GM03348 (cell line): ENCODE results near the gene LIG1.
A peak's percentile ranks its signal among the peaks of the same experiment; 100 is the strongest.

Source experiments
- DNase-seq: peaks from one replicate; pipeline ENCODE4 v3.0.0; 2012; ENCODE audit warnings: low spot score

Gene LIG1

GRCh38 chr19:48169939-48170803 lies at the start of gene LIG1, which contains the start of gene ZSWIM9:
LIG1 (minus strand) TSS chr19:48170344; CDS start chr19:48165566, 4,778 bp downstream.
ZSWIM9 (plus strand) TSS chr19:48170680; CDS start chr19:48171803, 1,123 bp downstream.
- peak; percentile 96 for DNase-seq

- no peak for DNase-seq
These were observed 48.9 kb upstream of the LIG1 start for GRCh38 chr19:48218997-48219396.

GRCh38 chr19:48216933-48217332 lies 46.8 kb upstream of the LIG1 start:
- no peak for DNase-seq

GRCh38 chr19:48213959-48214358 lies 43.8 kb upstream of the LIG1 start:
- DNase-seq: no peak

DNA sequence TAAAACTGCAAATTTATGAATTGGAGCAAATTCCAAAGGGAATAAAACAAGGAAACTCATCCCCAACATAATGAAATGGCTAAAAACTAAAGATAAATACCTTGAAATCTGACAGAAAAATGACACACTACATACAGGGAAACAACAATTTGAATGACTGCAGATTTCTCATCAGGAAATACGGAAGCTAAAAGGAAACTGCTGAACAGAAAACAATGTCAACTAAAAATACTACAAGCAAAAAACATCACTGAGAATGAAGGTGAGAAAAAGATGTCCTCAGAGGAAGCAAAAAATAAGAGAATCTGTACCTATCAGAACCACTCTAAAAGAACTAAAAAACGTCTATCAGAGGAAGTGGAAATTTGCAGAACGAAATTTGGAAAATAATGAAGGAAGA lies 39.9 kb upstream of the LIG1 start:
- DNase-seq: no peak

GRCh38 chr19:48206397-48207093 lies 36.4 kb upstream of the LIG1 start:
- DNase-seq: no peak

GRCh38 chr19:48203794-48204628 lies 33.9 kb upstream of the LIG1 start:
- peak; percentile 96 for DNase-seq

DNA sequence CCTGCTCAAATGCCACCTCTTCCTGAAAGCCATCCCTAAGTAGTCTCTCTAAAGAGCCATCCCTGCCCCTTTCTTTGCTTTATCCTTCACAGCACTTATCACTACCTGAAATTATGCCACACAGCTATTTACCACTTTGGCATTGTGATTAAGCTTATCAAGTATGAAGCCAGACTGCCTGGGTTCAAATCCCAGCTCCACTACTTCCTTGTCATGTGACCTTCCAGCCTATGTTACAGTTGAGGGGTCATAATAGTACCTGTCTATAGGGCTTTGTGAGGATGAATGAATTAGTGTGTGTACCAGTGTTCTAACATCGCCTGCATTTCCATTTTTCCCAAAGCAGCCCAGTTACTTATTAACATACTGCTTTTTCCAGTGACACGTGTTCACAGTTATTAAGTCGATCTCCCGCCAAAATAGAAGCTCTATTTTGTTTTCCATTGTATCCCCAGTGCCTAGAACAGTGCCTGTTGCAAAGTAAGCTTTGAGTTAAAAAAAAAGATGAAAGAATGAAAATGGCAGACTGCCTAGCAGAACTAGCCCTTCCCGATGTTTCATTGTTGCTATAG lies 33.2 kb upstream of the LIG1 start:
- DNase-seq: no peak

DNA sequence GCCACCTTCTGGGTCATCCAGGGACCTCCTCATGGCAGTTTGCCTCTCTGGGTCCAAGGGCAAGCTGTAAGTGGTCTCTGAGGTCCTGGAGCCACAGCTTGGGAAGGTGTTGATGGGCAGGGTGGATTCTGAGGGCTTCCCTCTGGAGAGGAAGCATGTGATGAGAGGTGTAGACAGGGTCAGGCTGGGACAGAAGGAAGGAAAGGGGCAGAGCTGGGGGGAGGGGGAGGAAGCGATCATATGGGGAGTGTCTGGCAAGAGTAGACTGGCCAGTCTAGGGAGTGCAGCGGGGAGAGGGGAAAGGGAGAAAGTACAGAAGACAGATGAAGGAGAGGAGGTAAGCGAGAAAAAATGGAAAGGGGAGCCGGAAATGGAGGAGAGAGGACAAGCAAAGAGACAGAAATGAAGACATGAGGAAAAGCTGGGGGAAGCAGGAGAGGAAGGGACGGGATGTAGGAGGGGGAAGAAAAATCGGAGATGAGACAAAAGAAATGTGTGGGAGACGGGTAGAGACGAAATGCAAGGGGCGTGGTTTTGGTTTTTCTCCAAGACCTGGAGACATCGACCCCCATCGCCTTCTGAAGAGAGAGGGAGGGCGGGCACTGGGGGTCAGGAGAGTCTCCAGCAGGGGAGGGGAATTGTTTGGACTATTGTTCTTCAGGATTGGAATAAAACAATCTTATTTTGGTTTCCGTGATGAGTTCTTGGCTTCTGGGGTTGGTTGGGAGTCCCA lies 27.0 kb upstream of the LIG1 start:
- no peak for DNase-seq

- DNase-seq: no peak
These were observed 26.2 kb upstream of the LIG1 start for GRCh38 chr19:48196321-48196763.

GRCh38 chr19:48194844-48195830 lies 25.0 kb upstream of the LIG1 start:
- DNase-seq: no peak

GRCh38 chr19:48194041-48194843 lies 24.1 kb upstream of the LIG1 start:
- DNase-seq: peak; percentile 32

- no peak for DNase-seq
These were observed 22.6 kb upstream of the LIG1 start for GRCh38 chr19:48192750-48193149.

DNA sequence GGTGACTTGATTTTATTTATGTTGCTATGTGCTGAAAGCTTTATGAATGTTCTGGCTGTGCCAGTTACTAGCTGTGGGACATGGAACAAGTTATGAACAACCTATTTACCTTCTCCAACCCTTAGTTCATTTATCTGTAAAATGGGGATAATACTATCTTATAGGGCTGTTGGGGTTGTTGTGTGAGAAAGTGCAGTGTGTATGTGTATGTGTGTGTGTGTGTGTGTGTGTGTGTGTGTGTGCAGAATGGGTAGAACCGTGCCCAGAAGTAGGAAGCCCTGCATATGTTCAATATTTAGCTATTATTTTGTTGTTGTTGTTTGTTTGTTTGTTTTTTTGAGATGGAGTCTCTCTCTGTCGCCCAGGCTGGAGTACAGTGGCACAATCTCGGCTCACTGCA lies 20.7 kb upstream of the LIG1 start:
- no peak for DNase-seq

- DNase-seq: peak; percentile 35
These were observed 20.2 kb upstream of the LIG1 start for GRCh38 chr19:48190288-48190884.

DNA sequence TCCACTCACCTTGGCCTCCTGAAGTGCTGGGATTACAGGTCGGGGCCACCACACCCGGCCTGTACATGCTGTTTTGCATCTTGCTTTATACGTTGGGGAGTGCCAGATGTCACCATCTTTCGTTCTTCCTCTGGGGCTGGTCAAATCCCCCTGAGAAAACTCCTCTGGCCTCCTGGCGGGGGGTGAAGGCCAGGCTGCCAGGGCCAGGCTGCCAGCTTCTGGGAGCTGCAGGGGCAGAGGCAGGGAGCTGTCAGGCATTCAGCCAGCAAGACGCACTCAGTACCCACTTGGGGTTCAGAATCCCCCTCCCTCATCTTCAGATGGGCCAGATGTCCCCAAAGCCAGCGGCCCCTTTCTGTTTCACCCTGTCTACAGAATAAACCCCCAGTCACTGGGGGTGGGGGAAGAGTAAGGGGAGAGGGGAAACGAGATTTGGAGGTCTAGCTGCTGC lies 16.4 kb upstream of the LIG1 start:
- DNase-seq: no peak

GRCh38 chr19:48186015-48186414 lies 15.9 kb upstream of the LIG1 start:
- DNase-seq: no peak

DNA sequence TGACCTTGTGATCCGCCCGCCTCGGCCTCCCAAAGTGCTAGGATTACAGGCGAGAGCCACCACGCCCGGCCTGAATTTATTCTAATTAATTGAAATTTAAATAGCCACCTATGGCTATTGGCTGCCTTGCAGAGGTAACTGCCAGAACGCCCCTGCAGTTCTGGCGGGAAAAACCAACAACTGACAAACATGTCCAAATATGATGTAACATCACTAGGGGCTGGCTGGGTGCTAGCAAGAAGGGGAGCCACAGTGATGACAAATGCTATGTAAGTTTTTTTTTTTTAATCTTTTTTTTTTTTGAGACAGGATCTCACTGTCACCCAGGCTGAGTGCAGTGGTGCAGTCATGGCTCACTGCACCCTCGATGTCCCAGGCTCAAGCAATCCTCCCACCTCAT lies 13.2 kb upstream of the LIG1 start:
- DNase-seq: no peak

- no peak for DNase-seq
These were observed 12.3 kb upstream of the LIG1 start for GRCh38 chr19:48182434-48182833.
